Measurements from ENCODE around the gene MEGF10. TPM values are rescaled to one million over a fixed set of nuclear protein-coding genes. Genes with fewer than 3 reads are reported as not detected.

MEGF10 gene
- total RNA-seq, 1 donor from 2014 or later = 96.1 TPM

- no peak for TF ChIP-seq CTCF (conservative IDR thresholded peaks at IDR 0.05)
- H3K9me3 Mint-ChIP-seq = no peaks in the 10 kb centered on the region
- no peak for DNase-seq (ENCODE audit: low read depth, low spot score)
- H3K27ac Mint-ChIP-seq (ENCODE audit: unreplicated experiment) = no peak overlapping the region
- H3K36me3 Mint-ChIP-seq (ENCODE audit: low read depth) = peaks cover 9% of the 10 kb centered on the region
- H3K4me3 Mint-ChIP-seq = no peak overlapping the region
- H3K4me1 Mint-ChIP-seq = peaks cover 86% of the 10 kb centered on the region
- H3K27me3 Mint-ChIP-seq (ENCODE audit: low read depth) = no peaks in the 10 kb centered on the region
Measured at GRCh38 chr5:127431977-127432585, 141.5 kb downstream of the MEGF10 start.

- Mint-ChIP-seq H3K27me3 (ENCODE audit: low read depth) (no peaks in the 10 kb centered on the region), H3K27ac (ENCODE audit: unreplicated experiment) (no peak overlapping the region), H3K4me1 (peaks cover 71% of the 10 kb centered on the region), H3K4me3 (no peak overlapping the region), H3K9me3 (no peaks in the 10 kb centered on the region), H3K36me3 (ENCODE audit: low read depth) (peaks cover 11% of the 10 kb centered on the region)
- no peak for DNase-seq (ENCODE audit: low read depth, low spot score)
- TF ChIP-seq CTCF (conservative IDR thresholded peaks at IDR 0.05) = no peak
Measured at GRCh38 chr5:127433526-127433925, 142.9 kb downstream of the MEGF10 start.

- peaks cover 60% of the 10 kb centered on the region for H3K4me1 Mint-ChIP-seq
- H3K9me3 Mint-ChIP-seq = no peaks in the 10 kb centered on the region
- TF ChIP-seq CTCF (conservative IDR thresholded peaks at IDR 0.05) = no peak
- H3K4me3 Mint-ChIP-seq = no peak overlapping the region
- no peaks in the 10 kb centered on the region for H3K27me3 Mint-ChIP-seq (ENCODE audit: low read depth)
- DNase-seq (ENCODE audit: low read depth, low spot score) = no peak
- no peak overlapping the region for H3K27ac Mint-ChIP-seq (ENCODE audit: unreplicated experiment)
- H3K36me3 Mint-ChIP-seq (ENCODE audit: low read depth) = peaks cover 12% of the 10 kb centered on the region
Measured at GRCh38 chr5:127434588-127434987, 144.0 kb downstream of the MEGF10 start.

- peaks cover 58% of the 10 kb centered on the region for H3K4me1 Mint-ChIP-seq
- no peaks in the 10 kb centered on the region for H3K9me3 Mint-ChIP-seq
- H3K27ac Mint-ChIP-seq (ENCODE audit: unreplicated experiment) = peak overlapping the region; percentile 8
- TF ChIP-seq CTCF (conservative IDR thresholded peaks at IDR 0.05) = no peak
- H3K27me3 Mint-ChIP-seq (ENCODE audit: low read depth) = no peaks in the 10 kb centered on the region
- H3K36me3 Mint-ChIP-seq (ENCODE audit: low read depth) = peaks cover 9% of the 10 kb centered on the region
- no peak overlapping the region for H3K4me3 Mint-ChIP-seq
- no peak for DNase-seq (ENCODE audit: low read depth, low spot score)
Measured at GRCh38 chr5:127435821-127436220, 145.2 kb downstream of the MEGF10 start.

- TF ChIP-seq CTCF (conservative IDR thresholded peaks at IDR 0.05) = no peak
- Mint-ChIP-seq H3K36me3 (ENCODE audit: low read depth) (peaks cover 9% of the 10 kb centered on the region), H3K9me3 (no peaks in the 10 kb centered on the region), H3K27ac (ENCODE audit: unreplicated experiment) (no peak overlapping the region), H3K27me3 (ENCODE audit: low read depth) (no peaks in the 10 kb centered on the region), H3K4me3 (no peak overlapping the region), H3K4me1 (peaks cover 33% of the 10 kb centered on the region)
- DNase-seq (ENCODE audit: low read depth, low spot score) = no peak
Measured at GRCh38 chr5:127439644-127440043, 149.0 kb downstream of the MEGF10 start.

Measured in neural crest cell (in vitro differentiated cells).